NK-92 (cell line): ENCODE results near the gene TMC3.
A peak's percentile ranks its signal among the peaks of the same experiment; 100 is the strongest.

Experiments
- DNase-seq: peaks from one replicate; lab custom pipeline; 2025; ENCODE audit not compliant: unreplicated experiment; lab: John Stamatoyannopoulos, UW

The TMC3 gene

DNA sequence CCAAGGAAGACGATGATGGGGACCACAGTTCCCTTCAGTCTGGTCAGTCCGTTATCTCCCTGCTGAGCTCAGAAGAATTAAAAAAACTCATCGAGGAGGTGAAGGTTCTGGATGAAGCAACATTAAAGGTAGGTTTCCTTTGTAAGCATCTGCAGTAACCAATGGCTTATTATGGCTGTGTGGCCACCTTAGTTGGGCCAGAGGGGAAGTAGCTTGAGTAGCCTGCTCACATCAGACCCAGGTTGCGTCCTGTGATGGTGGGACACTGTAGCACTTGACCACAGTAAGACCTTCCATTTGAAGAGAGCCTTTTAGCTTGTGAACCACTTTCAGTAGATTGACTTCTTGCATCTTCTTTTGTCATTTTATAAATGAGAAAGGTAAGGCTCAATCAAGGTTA lies 72.6 kb downstream of the TMC3 start:
- DNase-seq, result no peak

GRCh38 chr15:81299630-81300273 lies 74.3 kb downstream of the TMC3 start:
- DNase-seq, result no peak

- no peak for DNase-seq
Observed at GRCh38 chr15:81299156-81299555, 74.9 kb downstream of the TMC3 start.

DNA sequence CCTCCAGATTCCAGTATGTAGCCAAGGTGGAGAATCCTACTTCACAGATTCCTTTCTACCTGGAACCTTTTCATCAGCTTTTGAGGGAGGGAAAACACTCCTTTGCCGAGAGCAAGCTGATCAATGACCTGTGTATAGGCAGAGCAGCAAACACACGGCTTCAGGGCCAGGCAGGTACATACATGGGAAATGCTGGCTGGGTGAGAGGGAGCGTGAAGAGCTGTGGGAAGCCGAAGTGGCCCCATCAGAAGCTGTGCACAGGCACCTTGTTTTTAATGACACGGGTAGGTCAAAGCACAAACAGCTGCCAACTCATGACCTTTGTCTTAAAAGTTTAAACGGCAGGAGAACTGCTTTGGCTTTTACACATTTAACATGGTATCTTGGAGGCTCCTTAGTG lies 75.4 kb downstream of the TMC3 start:
- DNase-seq, result no peak

- no peak for DNase-seq
Observed at GRCh38 chr15:81297603-81298575, 76.1 kb downstream of the TMC3 start.

DNA sequence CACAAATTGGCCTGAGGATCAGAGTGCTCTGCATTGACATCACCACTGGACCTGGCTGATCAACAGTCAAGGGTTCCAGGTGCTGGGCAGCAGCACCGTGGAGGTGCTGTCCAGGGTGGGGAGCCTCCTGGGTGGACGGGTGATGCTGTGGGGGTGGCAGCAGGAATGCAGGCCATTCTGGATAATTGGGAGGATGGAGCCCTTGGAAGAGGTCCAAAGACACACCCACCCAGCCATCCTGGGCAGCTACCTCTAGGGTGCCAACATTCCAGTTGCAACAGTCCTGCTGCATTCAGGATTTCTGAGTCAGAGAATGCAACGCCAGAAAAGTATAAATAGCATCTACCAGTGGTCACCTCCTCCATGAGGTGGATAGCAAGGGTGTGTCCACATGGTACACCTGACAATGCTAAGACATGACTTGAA lies 76.9 kb downstream of the TMC3 start:
- DNase-seq, result no peak

DNA sequence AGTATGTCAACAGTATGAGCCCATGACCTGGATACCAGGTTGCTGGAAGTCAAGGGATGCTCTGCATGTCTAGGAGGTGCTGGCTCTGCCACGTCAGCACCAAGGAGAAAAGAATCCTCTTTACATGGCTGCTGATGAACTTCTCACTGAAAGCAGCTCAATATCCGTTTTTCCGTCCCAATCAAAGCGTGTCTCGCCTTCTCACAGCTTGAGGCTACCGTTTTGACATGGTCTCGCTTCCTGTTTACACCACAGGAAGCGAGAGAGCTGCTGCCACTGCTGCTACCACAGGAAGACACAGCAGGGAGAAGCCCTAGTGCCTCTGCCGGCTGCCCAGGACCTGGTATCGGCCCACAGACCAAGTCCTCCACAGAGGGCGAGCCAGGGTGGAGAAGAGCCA lies 77.3 kb downstream of the TMC3 start:
- DNase-seq, result no peak

DNA sequence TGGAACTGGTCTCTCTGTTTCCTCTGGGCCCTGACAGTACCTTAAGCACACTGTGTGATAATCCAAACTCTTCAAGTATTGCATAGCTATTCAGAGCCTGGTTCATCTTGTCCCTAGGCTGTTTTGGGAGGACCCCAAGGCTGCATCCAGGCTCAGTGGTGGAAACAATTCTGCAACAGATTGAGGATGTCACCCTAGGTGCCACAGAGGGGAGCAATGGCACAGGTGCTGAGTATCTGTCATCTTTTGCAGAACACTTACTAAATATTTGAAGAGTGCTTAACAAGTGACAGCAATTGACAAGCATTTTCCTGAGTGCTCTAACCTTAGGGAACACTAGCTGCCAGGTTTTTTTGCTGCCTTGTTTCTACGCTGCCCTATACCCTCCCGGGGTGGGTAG lies 77.8 kb downstream of the TMC3 start:
- DNase-seq, result no peak

GRCh38 chr15:81295486-81296121 lies 78.4 kb downstream of the TMC3 start:
- no peak for DNase-seq

GRCh38 chr15:81294516-81294880 lies 79.5 kb downstream of the TMC3 start:
- no peak for DNase-seq

DNA sequence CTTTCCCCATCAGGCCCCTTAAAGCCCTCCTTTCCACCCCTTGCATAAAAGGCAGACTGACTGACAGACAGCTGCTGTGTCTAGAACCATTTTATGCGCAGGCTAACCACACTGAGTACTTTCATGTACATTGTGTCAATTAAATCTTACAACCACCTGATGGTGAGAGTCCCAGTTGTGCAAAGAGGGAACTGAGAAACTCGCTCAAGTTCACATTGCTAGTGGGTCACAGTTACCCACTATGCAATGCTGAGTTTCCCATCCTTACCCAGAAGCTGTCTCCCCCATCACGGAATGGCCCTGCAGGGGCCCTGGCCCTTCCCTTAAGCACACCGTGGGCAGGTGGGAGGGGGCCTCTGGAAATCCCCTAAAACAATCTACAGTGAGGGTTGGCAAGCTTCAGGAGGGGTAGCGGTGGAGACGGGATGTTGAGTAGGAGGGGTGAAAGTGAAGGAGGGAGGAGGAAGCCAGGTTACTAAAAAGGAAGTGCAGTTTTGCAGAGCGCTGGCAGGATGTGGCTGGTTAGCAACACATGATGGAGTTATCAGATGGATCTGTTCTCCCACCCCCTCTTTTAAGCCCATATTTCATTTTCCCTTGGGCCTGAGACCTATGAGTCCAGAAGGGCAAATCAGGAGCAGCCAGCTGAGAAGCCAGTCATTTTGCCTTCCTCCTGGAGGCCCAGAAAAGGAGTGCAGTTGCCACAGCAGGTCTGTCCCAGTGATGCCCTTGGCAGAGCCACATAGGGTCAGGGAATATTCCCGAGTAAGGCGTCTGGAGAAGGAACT lies 80.1 kb downstream of the TMC3 start:
- peak; percentile 25 for DNase-seq

DNA sequence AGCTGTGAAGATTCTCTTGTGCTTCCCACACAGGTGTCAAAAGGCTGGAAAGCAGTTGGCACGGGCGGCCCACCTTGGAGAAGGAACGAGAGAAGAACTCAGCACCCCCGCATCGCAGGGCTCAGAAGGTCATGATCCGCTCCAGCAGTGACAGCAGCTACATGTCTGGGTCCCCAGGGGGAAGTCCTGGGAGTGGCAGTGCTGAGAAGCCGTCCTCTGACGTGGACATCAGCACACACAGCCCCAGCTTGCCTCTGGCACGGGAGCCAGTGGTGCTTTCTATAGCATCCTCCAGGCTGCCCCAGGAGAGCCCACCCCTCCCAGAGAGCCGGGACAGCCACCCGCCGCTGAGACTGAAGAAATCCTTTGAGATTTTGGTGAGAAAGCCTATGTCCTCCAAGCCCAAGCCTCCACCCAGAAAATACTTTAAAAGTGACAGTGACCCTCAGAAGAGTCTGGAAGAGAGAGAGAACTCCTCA lies 81.5 kb downstream of the TMC3 start:
- DNase-seq, result no peak

- DNase-seq, result no peak
Observed at GRCh38 chr15:81291916-81292522, 82.0 kb downstream of the TMC3 start.

DNA sequence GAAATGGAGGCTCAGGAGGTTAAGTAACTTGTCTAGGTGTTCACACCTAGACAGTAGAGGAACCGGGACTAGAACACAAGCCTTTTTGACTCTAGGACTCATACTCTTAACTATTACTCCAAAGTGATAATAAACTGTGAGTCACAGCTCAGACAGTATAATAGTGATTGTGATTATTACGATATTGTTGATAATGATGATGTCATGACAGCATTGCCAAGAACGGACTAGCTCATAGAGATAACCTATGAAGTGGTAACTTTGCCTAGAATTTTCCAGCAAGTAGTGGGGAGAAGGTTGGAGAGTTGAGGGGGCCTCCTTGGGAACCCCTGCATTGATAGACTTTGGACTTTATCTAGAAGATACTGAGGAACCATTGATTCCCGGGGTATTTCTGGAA lies 84.1 kb downstream of the TMC3 start:
- no peak for DNase-seq

DNA sequence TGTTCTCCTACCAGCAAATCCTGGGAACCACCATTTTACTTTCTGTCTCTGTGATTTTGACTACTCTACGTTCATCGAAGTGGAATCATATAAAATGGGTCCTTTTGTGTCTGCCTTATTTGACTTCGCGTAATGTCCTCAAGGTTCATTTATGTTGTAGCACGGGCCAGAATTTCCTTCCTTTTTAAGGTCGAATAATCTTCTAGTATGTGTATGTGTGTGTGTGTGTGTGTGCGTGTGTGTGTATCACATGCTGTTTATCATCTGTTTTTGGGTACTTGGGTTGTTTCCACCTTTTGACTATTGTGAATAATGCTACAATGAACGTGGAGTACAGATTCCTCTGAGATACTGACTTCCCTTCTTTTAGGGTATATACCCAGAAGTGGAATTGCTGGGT lies 85.4 kb downstream of the TMC3 start:
- DNase-seq, result no peak

- no peak for DNase-seq
Observed at GRCh38 chr15:81288040-81288439, 86.0 kb downstream of the TMC3 start.

- no peak for DNase-seq
Observed at GRCh38 chr15:81286621-81287121, 87.3 kb downstream of the TMC3 start.

DNA sequence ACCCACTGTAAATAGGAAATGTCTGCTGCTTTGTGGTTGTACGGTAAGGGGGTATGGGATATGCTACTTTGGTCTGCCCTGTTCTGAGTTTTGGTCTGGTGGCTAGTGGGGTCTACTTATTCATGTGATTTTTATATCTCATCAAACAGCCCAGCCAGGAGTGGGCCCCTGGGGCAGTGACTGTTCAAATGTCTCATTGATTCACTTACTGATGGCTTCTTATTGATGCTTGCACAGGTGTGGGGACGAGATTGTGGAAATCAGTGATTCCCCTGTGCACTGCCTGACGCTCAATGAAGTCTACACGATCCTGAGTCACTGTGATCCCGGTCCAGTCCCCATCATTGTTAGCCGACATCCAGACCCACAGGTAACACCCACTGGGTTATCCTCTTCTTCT lies 88.6 kb downstream of the TMC3 start:
- no peak for DNase-seq

DNA sequence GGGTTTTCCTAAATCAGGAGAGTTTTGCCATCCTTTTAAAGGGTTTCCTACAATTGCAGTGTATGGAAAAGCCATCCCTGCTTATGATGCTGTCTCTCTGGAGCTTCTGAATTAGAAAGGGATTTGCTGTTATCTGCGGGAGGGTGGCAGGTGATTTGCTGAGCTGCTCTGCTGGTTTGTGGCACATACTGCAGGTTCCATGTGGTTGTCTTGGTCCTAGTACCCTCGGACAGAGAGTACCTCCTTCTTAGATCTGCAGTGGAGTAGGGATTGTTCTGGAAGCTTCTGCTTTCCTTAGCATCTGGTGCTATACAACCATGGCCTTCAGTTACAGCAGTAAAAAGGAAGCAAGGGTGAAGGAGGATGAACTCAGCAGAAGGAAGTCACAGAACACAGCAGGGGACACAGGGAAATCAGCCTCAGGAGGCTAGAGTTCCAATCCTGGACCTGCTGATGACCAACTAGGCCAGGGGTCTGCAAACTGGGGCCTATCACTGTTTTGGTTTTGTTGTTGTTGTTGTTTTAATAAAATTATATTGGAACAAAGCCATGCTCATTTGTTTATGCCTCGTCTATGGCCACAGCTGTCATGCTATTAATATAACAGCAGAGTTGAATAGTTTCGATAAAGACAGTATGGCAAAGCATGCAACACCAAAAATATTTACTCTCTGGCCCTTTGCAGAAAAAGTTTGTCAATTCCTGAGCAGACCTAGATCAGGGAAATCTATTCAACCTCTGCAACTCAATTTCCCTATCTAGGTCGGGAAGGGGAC lies 89.6 kb downstream of the TMC3 start:
- DNase-seq, result no peak

DNA sequence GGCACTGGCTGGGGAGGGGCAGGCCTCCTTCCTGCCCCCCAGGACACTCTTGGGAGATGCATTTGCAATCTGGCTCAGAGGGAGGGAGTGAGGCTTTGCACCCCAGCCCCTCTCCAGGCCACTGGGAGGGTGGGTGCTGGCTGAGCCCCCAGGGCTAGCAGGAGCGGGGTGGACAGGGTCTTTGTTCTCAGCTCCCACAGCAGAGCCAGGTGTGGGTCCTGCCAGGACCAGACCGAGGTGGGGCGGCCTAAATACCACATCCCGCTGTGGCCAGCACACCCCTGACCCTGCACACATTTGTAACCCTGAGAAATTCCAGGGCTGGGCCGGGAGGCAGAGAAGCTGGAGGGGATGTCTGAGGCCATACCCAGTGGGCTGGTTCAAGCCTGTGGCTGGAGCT lies 91.1 kb downstream of the TMC3 start:
- no peak for DNase-seq
